ENCODE measurements around the gene ADGRB2. TPM values are rescaled to one million over a fixed set of nuclear protein-coding genes. Genes with fewer than 3 reads are reported as not detected.

The ADGRB2 gene
- total and polyA plus RNA-seq, 2 of the 4 experiments (the other 2 are of a cell fraction) = 2.2 to 11.9 TPM

- intact Hi-C loops (cut with micrococcal nuclease) (no loop called here), in situ Hi-C loops (cut with MboI; ENCODE audit: low sequenced_read_pairs) (loop anchor here (5.0 to 10.0 kb wide), 2 partner anchors 51 to 161 kb away; no protein-coding TSS in a partner anchor), dilution Hi-C loops (cut with HindIII; ENCODE audit: low sequenced_read_pairs, unreplicated experiment) (no loop called here)
- H2BK120ac ChIP-seq (ENCODE audit: low read depth, low read length) = no peak overlapping the region
- no peak for DNase-seq
- WGBS, 2 experiments (ENCODE audit: extremely low coverage in 2 of 2, insufficient read length in 1 of 2) = 83% methylated on average over 1 of the region's 12 CpGs; no CpG with 5 or more reads in 1 of the 2 experiments
- H3K9ac ChIP-seq (ENCODE audit: low read depth, low read length) = no peak overlapping the region
- H3K4me3 ChIP-seq (ENCODE audit: insufficient read depth, low read depth, low read length) = no peak overlapping the region
- H4K5ac ChIP-seq (ENCODE audit: low read depth, low read length) = no peak overlapping the region
- no peaks in the 10 kb centered on the region for H3K4me1 ChIP-seq (ENCODE audit: control insufficient read depth, insufficient read depth, low read length)
- no peak overlapping the region for H3K4me2 ChIP-seq (ENCODE audit: low read depth, low read length)
- no peaks in the 10 kb centered on the region for H3K79me1 ChIP-seq (ENCODE audit: low read depth in 1 of 2, low read length in 2 of 2)
- H3K18ac ChIP-seq (ENCODE audit: low read depth, low read length) = no peak overlapping the region
- H2BK15ac ChIP-seq (ENCODE audit: low read depth, low read length) = no peak overlapping the region
- H3K4ac ChIP-seq (ENCODE audit: low read depth, low read length) = no peak overlapping the region
- no peak overlapping the region for H4K8ac ChIP-seq (ENCODE audit: low read depth in 2 of 2, low read length in 2 of 2)
- no peak overlapping the region for H3K56ac ChIP-seq (ENCODE audit: extremely low read depth, insufficient read depth, low read length)
- no peak overlapping the region for H2AK9ac ChIP-seq (replicated peaks; ENCODE audit: low read depth, low read length, poor library complexity)
- H2BK20ac ChIP-seq (ENCODE audit: low read depth, low read length) = no peak overlapping the region
- 0 out of 2 replicates have a peak, but pooled peaks cover 8% of the 10 kb centered on the region for H4K20me1 ChIP-seq (ENCODE audit: insufficient read depth, low read length)
- no peak overlapping the region for H3K23ac ChIP-seq (ENCODE audit: low read depth, low read length)
- H3K9me3 ChIP-seq (ENCODE audit: control insufficient read depth, insufficient read depth, low read length) = no peaks in the 10 kb centered on the region
- no peak for ATAC-seq (ENCODE audit: low read depth)
- H3K27ac ChIP-seq (ENCODE audit: insufficient read depth, low read length) = no peak overlapping the region
- CTCF ChIA-PET = interaction anchor here (1.2 to 1.9 kb wide), 3 partner anchors 9 to 61 kb away, joined by 3 to 9 read pairs (median 3); no protein-coding TSS in a partner anchor
- POLR2A ChIA-PET (ENCODE audit: unreplicated experiment) = no interaction called here
- H4K91ac ChIP-seq (ENCODE audit: insufficient read depth, low read depth, low read length) = no peak overlapping the region
- no TSS peak for BruUV-seq (replicated peaks)
- TF ChIP-seq CHD1 (IDR thresholded peaks at IDR 0.05; ENCODE audit: low read depth, low read length) (no peak), MAZ (IDR thresholded peaks at IDR 0.05; ENCODE audit: borderline replicate concordance, low read depth, low read length) (no peak), USF2 (IDR thresholded peaks at IDR 0.05; ENCODE audit: low read depth, low read length) (no peak), RCOR1 (IDR thresholded peaks at IDR 0.05; ENCODE audit: insufficient replicate concordance, low read length) (no peak), RFX5 (IDR thresholded peaks at IDR 0.05; ENCODE audit: low read depth, low read length) (no peak), MXI1 (IDR thresholded peaks at IDR 0.05; ENCODE audit: borderline replicate concordance, low read depth, low read length) (no peak)
- H3K27me3 ChIP-seq (ENCODE audit: control insufficient read depth, insufficient read depth, low read length) = peaks cover 3% of the 10 kb centered on the region; the same call in 1 of the 2 replicates
- no peak overlapping the region for H2AFZ ChIP-seq (replicated peaks; ENCODE audit: low read length, poor library complexity)
- peaks cover 4% of the 10 kb centered on the region; the same call in 1 of the 2 replicates for H3K36me3 ChIP-seq (ENCODE audit: control insufficient read depth, insufficient read depth, low read length)
- H3K9me1 ChIP-seq (ENCODE audit: insufficient read depth, low read length) = peaks cover 4% of the 10 kb centered on the region; the same call in 1 of the 2 replicates
- H3K14ac ChIP-seq (replicated peaks; ENCODE audit: low read depth, low read length) = no peak overlapping the region
- H2AK5ac ChIP-seq (ENCODE audit: low read depth, low read length) = no peak overlapping the region
- no peak overlapping the region for H2BK5ac ChIP-seq (ENCODE audit: low read depth, low read length, poor library complexity, severe bottlenecking)
Measured at GRCh38 chr1:31725777-31726535, 38.2 kb downstream of the ADGRB2 start.

All from IMR-90 (cell line).